CD4-positive, alpha-beta T cell (primary cell): Measurements from ENCODE around the gene LMTK3. TPM values are rescaled to one million over a fixed set of nuclear protein-coding genes. Genes with fewer than 3 reads are reported as not detected.
A peak's percentile ranks its signal among the peaks of the same experiment; 100 is the strongest.

ENCODE experiments used
- ATAC-seq: fragments of 200-7000 bp; cut with Tn5 transposase; one replicate; pipeline ENCODE4 v1.10.0; 2022; ENCODE audit warnings: mild to moderate bottlenecking; ENCODE audit not compliant: poor library complexity
- CTCF ChIA-PET: fragments of 350-600 bp; sonication (Branson Sonifier 250); formaldehyde crosslinking; loops from one replicate; lab custom pipeline; 2021; ENCODE audit warnings: antibody characterized with exemption, inconsistent platforms; lab: Charles Lee
- POLR2A ChIA-PET: fragments of 350-600 bp; sonication (Branson Sonifier 250); formaldehyde crosslinking; loops from one replicate; lab custom pipeline; 2021; ENCODE audit warnings: antibody characterized with exemption, inconsistent platforms; lab: Charles Lee
- DNase-seq, 14 experiments: peaks; one replicate each; pipeline ENCODE4 v3.0.0-alpha.2; 2013 to 2020; ENCODE audit warnings: mixed read lengths in 2 of 14
- H3K27ac ChIP-seq, 2 donors: one replicate each; pipeline versions ENCODE4 v1.5.1 to v1.7.0; 2013; ENCODE audit warnings: low read length in 2 of 2, low read depth in 1 of 2, mild to moderate bottlenecking in 1 of 2
- H3K27me3 ChIP-seq, 2 experiments: 1 replicate in 1 of 2; 2 replicates in 1 of 2; pipeline versions ENCODE4 v1.6.1 to v1.7.0; 2013; ENCODE audit warnings: low read length in 2 of 2, control low read depth in 1 of 2, mild to moderate bottlenecking in 1 of 2, moderate library complexity in 1 of 2; ENCODE audit not compliant: insufficient read depth in 2 of 2, control insufficient read depth in 1 of 2
- H3K36me3 ChIP-seq: one replicate; pipeline ENCODE4 v1.6.1; 2013; ENCODE audit warnings: low read length, control low read depth; ENCODE audit not compliant: insufficient read depth
- H3K4me1 ChIP-seq: one replicate; pipeline ENCODE4 v1.6.1; 2013; ENCODE audit warnings: low read length, control low read depth; ENCODE audit not compliant: insufficient read depth
- H3K4me3 ChIP-seq: one replicate; pipeline ENCODE4 v1.5.1; 2013; ENCODE audit warnings: mild to moderate bottlenecking, low read length, moderate library complexity
- H3K9me3 ChIP-seq, 2 experiments: 1 replicate in 1 of 2; 2 replicates in 1 of 2; pipeline versions ENCODE4 v1.6.1 to v1.7.0; 2013; ENCODE audit warnings: low read length in 2 of 2, mild to moderate bottlenecking in 2 of 2, control low read depth in 1 of 2, moderate library complexity in 1 of 2; ENCODE audit not compliant: control insufficient read depth in 1 of 2, insufficient read depth in 1 of 2
- H3K27ac Mint-ChIP-seq: one replicate; pipeline ENCODE4 v1.8.0; 2020; ENCODE audit warnings: mixed read lengths
- H3K27me3 Mint-ChIP-seq: one replicate; pipeline ENCODE4 v1.8.0; 2021; ENCODE audit warnings: mixed read lengths
- H3K36me3 Mint-ChIP-seq: one replicate; pipeline ENCODE4 v1.8.0; 2021; ENCODE audit warnings: low read depth, mixed read lengths
- H3K4me1 Mint-ChIP-seq: one replicate; pipeline ENCODE4 v1.8.0; 2021; ENCODE audit warnings: low read depth, mixed read lengths
- H3K4me3 Mint-ChIP-seq: one replicate; pipeline ENCODE4 v1.8.0; 2020; ENCODE audit warnings: mild to moderate bottlenecking, mixed read lengths
- H3K9me3 Mint-ChIP-seq: one replicate; pipeline ENCODE4 v1.8.0; 2020; ENCODE audit warnings: mixed read lengths
- CTCF ChIP-seq: fragments of 200-600 bp; IDR thresholded peaks from one replicate; pipeline ENCODE4 v1.8.0; 2022; ENCODE audit warnings: antibody characterized with exemption, mild to moderate bottlenecking
- intact Hi-C, 2 experiments: fragments of 100-400 bp; cut with DNase I in 1 of 2; cut with micrococcal nuclease in 1 of 2; formaldehyde crosslinking; loops; one replicate each; pipeline versions ENCODE4 v1.15.1 to v1.9.0; 2023 to 2025; cut with DNase I, micrococcal nuclease
- total RNA-seq, 174 experiments: library from RNA in 2 of 174; stranded (reverse) in 2 of 174; gene quantifications; one replicate each; pipeline ENCODE4 v1.2.3 and lab custom pipeline; 2021 to 2026

Gene LMTK3
- total RNA-seq, 2 experiments from 2014 or later, result 15.6 to 18.9 TPM

GRCh38 chr19:48496959-48497727, 14.5 kb downstream of the LMTK3 start:
- Mint-ChIP-seq H3K27me3 (peaks cover 43% of the 10 kb centered on the region), H3K4me3 (no peak overlapping the region), H3K4me1 (peaks cover 41% of the 10 kb centered on the region), H3K36me3 (no peaks in the 10 kb centered on the region), H3K9me3 (no peaks in the 10 kb centered on the region), H3K27ac (no peak overlapping the region)
- POLR2A ChIA-PET, result interaction anchor here (1.2 to 1.6 kb wide), 2 partner anchors 16 to 122 kb away, joined by 3 to 4 read pairs; partner anchors contain the start of genes RPL18 and SPHK2
- no peaks in the 10 kb centered on the region for H3K36me3 ChIP-seq
- DNase-seq (peak in 2 of 14 experiments; percentile 5 to 8), ATAC-seq (no peak)
- no peak overlapping the region for H3K4me3 ChIP-seq
- H3K9me3 ChIP-seq, result peaks cover 0 to 20% of the 10 kb centered on the region in 2 experiments
- H3K4me1 ChIP-seq, result peaks cover 59% of the 10 kb centered on the region
- TF ChIP-seq CTCF, result no peak
- H3K27me3 ChIP-seq, result peaks cover 0 to 44% of the 10 kb centered on the region in 2 experiments
- CTCF ChIA-PET, result interaction anchor here (1.3 to 1.6 kb wide), 2 partner anchors 9 to 92 kb away, joined by 3 to 4 read pairs; no protein-coding TSS in a partner anchor
- no peak overlapping the region for H3K27ac ChIP-seq
- intact Hi-C loops, result no loop called here

- Mint-ChIP-seq H3K36me3 (no peaks in the 10 kb centered on the region), H3K4me1 (peaks cover 44% of the 10 kb centered on the region), H3K9me3 (no peaks in the 10 kb centered on the region), H3K4me3 (peak overlapping the region; percentile 56), H3K27me3 (peaks cover 55% of the 10 kb centered on the region), H3K27ac (no peak overlapping the region)
- Histone ChIP-seq H3K4me1 (peaks cover 59% of the 10 kb centered on the region), H3K27me3 (peaks cover 0 to 47% of the 10 kb centered on the region in 2 experiments), H3K4me3 (no peak overlapping the region), H3K27ac (no peak overlapping the region), H3K9me3 (peaks cover 0 to 12% of the 10 kb centered on the region in 2 experiments), H3K36me3 (no peaks in the 10 kb centered on the region)
- intact Hi-C loops, result no loop called here
- no peak for TF ChIP-seq CTCF
- no peak for DNase-seq
- ChIA-PET POLR2A (interaction anchor here (1.6 kb wide), 1 partner anchor 15 kb away, joined by 4 read pairs; no protein-coding TSS in a partner anchor), CTCF (interaction anchor here (1.6 kb wide), 1 partner anchor 10 kb away, joined by 4 read pairs; no protein-coding TSS in a partner anchor)
- no peak for ATAC-seq
Measured at GRCh38 chr19:48495396-48495795, 16.2 kb downstream of the LMTK3 start.

GRCh38 chr19:48493718-48494401, 17.8 kb downstream of the LMTK3 start:
- Histone ChIP-seq H3K4me1 (peaks cover 65% of the 10 kb centered on the region), H3K9me3 (peaks cover 0 to 12% of the 10 kb centered on the region in 2 experiments), H3K36me3 (no peaks in the 10 kb centered on the region), H3K4me3 (peak overlapping the region; percentile 50), H3K27me3 (peaks cover 0 to 43% of the 10 kb centered on the region in 2 experiments), H3K27ac (no peak overlapping the region)
- POLR2A ChIA-PET, result interaction anchor here (1.0 to 2.0 kb wide), 8 partner anchors 8 to 152 kb away, joined by 3 to 8 read pairs (median 6); partner anchors contain the start of genes DBP, KDELR1, RPL18 and SPHK2
- CTCF ChIA-PET, result interaction anchor here (1.2 to 1.3 kb wide), 2 partner anchors 91 to 115 kb away, joined by 3 read pairs; no protein-coding TSS in a partner anchor
- DNase-seq (peak in 1 of 14 experiments; percentile 7), ATAC-seq (peak; percentile 4)
- intact Hi-C loops, result loop anchor here (1.0 to 5.0 kb wide), 3 partner anchors 8 to 172 kb away; partner anchors contain the start of genes SYNGR4 (in 1 of the 2) and TMEM143 (in 1 of the 2)
- H3K4me3 Mint-ChIP-seq, result peak overlapping the region; percentile 80
- no peak overlapping the region for H3K27ac Mint-ChIP-seq
- H3K9me3 Mint-ChIP-seq, result no peaks in the 10 kb centered on the region
- peaks cover 51% of the 10 kb centered on the region for H3K4me1 Mint-ChIP-seq
- H3K36me3 Mint-ChIP-seq, result no peaks in the 10 kb centered on the region
- TF ChIP-seq CTCF, result no peak
- peaks cover 55% of the 10 kb centered on the region for H3K27me3 Mint-ChIP-seq
